GM21825 (cell line): ENCODE data around the gene FRMPD2.
"Not testable (repeated sequence)": the region's sequence is repeated elsewhere in the genome, so short reads cannot be mapped to it uniquely, and the experiment has no call there.

ENCODE experiments used
- ATAC-seq: cut with Tn5 transposase; IDR thresholded peaks from one replicate; pipeline ENCODE4 v1.9.1; 2021; ENCODE audit warnings: mild to moderate bottlenecking, moderate library complexity; ENCODE audit not compliant: unreplicated experiment

Gene FRMPD2

DNA sequence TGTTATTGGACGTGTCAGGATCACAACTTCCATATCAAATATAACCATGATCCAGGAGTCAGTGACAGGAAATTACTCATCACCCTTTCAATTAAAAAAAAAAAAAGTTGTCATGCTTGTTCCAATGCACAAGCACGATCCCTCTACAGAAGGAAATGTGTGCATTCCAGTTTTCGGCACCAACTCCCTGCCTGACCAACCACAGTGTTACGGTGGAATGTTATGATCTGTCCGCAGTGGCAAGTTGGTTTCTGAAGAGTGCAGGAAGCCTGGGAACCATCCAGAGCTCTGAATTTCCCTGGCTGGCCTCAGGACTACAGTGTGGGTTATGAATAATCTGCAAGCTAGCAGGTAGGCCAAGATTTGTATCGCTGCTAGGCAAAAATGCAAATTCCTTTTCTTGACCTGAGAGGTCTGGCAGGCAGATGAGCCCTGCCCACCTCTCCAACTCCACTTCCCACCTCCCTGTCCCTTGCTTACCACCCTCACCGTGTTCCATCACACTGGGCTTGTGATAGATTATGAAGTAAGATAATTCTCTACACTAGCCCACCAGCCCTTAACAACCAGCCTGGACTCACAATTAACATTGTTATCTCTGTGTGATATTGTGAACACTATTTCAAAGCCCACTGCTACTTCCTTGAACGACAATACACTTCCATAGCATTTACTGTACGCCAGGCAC lies 20.4 kb downstream of the FRMPD2 start:
- ATAC-seq: no peak

DNA sequence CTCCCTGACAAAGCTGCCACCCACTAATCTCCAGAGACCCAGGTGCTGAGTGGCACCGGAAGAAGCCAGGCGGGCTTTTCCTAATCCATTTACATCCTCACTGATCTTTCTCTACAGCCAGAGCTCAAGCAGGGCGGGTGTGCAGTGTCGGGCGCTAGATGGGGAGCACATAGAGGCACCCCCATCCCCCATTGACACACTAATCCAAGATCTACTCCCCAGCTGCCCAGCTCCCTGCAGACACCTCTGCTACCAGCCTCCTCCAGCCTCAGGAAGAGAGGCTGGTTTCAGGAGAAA lies 22.2 kb downstream of the FRMPD2 start:
- ATAC-seq: no peak

DNA sequence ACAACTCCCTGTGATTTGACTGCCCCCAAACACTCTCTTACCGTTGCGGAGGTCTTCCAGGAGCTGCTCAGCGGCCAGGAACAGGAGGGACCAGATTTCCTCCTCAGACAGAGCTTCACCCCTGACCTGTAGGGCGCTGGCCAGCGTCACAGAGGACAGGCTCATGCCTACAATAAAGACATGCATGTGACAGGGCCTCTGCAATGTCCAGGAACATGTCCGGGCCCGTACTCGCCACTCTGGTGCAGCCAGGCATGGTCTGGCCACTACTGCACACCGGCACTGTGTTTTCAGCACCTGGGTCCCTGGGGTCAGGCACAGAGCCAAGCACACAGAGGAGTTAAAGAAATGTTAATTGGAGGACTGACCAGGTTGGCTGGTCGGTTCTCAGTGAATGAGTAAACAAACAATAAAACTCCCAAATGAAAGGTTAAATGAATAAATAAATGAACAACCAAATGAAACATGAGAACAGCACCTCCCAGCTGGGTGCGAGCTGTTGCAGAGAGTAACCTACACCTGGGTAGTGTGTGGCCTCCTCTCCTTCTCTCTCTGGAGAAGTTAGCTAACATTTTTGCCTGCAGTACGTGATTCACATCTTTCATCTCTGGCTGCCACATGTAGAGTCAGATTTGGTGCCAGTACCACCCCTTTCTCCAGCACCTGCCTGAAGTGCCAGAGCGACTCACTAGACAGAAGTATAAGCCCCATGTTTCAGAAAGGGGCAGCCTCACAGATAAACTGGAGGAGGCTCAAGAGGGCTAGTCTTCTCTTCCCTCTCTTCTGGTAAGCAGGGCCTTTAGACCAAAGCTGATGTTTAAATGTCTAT lies 22.8 kb downstream of the FRMPD2 start:
- no peak for ATAC-seq

DNA sequence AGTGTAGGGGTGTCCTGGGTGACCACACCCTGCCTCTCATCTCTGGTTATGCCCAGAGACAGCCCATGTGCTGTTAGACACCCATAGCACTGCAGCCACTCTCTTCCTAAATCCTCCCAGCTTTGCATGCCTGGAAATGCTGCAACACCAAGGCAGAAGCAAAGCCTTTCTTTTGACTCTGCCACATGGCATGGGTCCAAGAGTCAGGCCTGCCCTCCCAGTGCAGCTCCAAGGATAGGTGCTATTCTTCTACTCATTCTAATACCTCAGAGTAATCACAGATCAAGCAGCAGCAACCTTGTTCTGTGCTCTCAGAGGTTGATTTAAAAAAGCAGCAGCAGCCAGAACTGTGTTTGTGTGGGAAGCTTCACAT lies 23.4 kb downstream of the FRMPD2 start:
- no peak for ATAC-seq

DNA sequence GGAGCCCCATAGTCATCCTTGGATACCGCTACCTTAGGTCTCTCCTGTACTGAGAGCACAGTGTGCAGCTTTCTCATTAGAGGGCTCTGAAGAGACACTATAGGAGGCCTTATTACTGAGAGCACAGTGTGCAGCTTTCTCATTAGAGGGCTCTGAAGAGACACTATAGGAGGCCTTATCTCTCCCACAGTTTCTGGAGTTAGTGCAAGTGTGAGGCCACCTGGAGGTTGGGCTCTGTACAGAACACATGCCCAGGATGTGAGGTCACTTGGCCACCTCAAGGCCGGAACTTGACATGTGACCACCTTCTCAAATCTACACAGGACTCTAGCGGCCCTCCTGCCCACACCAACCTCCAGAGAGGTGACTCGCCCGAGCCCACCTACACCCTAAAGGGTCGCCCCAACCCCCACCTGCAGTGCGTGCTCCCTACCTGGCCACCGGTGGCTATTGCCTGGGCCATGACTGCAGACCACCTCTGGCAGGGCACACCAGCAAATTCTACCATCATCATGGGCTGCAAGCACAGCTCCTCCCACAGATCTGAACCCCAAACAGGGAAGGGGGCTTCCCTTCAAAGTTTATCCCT lies 24.6 kb downstream of the FRMPD2 start:
- no peak for ATAC-seq

DNA sequence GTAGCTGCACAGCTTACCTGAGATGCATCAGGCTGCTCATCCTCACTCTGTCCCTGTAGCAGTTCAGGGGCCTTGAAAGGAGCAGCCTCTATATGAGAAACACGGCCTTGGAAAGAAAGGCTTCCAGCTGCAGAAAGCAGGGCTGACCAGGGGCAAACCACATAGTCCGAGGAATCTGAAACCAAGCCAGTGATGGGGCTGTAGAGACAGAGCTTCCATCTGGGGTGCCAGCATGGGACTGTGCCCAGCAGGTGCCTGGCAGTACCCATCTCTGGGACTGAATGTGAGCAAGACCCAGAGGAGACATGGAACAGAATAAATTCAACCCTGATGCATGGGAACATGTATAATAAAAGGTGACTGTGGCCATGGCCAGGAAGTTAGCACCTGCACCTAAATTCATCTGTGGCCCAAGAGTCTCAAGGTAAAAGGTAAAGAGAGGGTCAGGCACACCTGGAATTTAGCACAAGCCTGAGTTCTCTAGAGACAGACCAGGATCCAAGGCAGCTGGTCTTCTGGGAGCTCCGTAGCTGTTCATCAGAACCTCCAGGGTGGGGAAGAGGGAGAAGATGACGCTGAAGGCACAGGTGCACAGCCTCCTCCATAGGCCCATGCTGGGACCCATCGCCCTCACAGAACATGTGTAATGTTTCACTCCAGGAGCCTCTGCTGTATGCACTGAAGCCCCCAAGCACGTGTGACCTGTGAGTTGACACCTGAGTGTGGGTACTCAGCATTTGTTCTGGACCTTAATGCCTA lies 25.3 kb downstream of the FRMPD2 start:
- ATAC-seq: no peak

DNA sequence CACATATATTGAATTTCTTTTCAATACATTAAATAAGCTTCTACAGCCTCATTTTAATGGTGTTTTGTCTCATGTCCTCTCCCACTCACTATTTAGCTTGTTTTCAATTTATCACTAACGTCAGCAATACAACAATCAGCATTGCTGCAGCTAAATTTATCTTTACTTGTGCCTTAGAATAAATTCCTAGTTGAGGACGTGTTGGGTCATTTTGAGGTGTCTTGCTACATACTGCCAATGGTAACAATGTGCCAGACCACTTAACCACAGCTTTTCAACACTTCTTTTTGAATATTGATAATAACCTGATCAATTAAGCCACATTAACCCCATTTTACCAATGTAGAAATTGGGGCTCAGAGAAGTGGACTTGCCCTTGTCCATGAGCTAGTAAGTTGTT lies 26.0 kb downstream of the FRMPD2 start:
- no peak for ATAC-seq

DNA sequence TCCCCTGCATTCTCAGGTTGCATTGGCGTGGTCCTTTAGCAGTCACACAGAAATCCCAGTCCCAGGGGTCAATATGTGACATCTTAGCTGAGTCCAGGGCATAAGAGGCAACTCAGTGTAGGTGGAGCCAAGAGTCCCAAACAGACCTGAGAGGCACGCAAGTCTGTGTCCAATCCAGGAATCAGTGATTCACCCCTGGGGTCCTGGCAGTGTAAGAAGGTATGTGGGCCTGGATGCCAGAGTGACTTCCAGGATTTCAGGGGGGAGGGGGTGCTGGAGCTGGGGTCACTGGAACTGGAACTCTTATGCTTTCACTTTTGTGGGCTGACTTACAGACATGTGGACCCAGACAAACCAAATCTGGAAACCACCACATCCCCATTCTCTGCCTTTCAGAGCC lies 26.8 kb downstream of the FRMPD2 start:
- no peak for ATAC-seq

DNA sequence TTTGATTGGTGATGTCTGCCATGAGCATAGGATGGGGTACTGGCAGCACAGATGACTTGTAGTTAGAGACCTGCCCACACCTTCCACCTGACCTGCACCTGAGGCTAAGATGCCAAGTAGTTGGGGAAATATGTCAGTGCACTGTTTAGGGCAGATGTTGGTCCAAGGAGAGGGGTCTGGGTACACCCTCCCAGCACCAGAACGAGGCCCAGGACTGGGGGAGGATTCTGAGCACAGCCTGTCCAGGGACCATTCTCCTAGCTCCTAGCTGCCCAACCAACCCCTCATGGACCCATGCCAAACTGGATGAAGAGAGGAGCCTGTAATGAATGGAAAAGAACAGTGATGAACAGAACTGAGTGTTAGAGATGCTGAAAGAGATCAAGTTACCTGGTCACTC lies 28.0 kb downstream of the FRMPD2 start:
- ATAC-seq: no peak

DNA sequence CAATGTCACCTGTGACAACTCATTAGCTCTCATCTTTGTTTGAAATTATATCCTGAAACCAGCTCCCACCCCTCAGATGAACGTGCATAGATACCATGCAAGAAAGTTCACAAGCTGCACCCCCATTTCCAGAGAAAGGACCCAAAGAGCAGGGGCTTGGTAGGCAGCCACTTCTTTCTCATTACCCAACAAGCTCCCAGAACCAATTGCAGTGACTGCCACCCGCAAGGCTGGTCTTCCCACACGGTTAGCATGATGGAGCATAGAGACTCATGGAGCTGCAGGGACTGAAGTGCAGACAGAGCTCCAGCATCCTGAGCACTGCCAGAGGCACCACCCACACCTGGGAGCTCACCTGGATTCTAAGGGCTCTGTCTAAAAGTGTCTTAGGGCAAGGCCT lies 28.5 kb downstream of the FRMPD2 start:
- no peak for ATAC-seq

DNA sequence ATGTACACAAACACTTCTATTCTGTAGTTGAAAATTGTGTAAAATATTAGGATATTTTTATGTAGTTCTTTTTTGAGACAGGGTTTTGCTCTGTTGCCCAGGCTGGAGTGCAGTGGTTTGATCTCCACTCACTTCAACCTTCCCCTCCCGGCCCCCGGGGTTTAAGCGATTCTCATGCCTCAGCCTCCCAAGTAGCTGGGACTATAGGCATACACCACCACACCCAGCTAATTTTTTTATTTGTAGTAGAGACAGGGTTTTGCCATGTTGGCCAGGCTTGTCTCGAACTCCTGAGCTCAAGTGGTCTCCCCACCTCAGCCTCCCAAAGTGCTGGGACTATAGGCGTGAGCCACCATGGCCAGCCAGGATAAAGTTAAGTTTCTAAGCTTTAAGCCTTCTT lies 30.6 kb downstream of the FRMPD2 start:
- not testable (repeated sequence) for ATAC-seq

DNA sequence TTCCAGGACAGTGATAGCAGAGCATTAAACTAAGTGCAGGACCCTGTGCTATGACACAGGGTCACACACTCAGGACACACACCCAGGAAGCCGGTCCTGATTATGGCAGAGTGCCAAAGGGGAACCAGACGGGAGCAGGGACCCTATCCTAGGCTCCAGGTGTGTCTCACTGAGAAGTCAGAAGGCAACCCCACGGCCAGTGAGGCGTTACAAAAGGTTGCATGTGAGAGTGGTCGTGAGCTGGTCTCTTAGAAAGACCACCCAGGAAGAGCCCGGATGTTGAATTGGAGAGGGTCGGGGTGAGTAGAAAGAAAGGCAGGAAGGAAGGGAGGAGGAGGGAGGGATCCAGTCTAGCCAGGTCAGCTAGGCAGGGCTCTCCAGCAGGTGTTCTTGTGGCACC lies 31.0 kb downstream of the FRMPD2 start:
- ATAC-seq: no peak

DNA sequence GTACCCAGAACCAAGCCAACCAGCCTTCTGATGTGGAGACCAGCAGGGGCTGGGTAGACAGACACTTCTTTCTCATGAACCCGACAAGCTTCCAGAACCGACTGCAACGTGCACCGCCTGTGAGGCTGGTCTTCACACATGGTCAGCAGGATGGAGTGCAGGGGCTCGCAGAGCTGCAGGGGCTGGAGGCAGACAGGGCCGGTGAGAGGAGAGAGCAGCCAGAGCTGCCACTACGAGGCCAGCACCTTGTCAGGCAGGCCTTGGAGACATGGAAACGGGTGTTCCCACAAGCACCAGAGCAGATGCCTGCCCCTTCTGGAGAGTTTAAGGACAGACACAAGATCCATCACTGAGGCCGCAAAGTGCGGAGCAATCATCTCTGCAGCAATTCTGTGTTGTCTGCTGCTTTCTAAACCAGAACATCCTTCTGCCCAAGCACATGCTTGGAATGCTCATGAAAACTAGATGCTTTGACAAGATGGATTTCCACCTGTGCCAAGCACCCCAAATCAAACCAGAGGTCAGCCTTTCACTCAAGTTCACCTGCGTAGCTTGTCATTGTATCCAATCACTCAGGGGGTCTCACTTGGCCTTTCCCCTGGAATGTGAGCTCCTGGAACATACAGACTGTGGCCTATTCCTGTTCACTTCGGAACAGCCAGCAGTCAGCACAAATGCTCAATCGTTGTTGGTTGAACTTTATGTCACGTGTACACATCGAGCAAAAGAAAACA lies 32.2 kb downstream of the FRMPD2 start:
- no peak for ATAC-seq

DNA sequence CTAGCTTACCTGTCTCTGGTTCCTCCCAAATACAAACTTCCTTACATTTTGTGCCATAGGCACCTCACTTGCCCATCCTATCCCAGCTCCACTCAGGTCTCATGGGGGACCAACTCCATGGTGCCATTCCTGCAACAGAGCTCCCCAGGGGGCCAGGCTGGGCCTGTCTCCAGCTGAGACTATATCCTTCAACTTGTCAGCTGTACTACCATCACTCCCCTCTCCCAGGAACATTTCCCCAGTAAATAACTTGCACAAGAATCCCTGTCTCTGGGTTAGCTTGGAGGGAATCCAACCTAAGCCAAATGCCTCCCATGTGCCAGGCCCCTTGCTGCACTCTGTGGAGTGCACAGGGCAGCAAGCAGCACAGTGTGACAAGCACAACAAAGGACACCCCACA lies 33.2 kb downstream of the FRMPD2 start:
- ATAC-seq: no peak

DNA sequence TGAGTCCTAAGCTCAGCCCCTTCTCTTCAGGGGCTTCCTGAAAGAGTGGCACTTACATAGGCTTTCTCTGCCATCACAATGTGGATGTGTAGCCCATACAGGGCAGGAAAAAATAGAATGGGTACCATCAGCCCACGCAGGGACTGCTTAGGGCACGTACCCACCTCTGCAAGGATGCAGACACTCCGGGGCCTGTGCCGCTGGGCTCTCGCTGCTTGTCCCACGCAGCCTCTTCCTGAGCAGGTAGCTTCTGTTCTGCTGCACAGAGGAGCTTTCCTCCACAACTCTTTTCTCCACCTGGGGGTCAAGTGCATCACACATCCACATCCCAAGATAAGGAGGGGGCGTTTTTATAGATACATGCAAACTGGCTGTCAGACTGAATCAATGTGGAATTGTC lies 34.3 kb downstream of the FRMPD2 start:
- no peak for ATAC-seq

DNA sequence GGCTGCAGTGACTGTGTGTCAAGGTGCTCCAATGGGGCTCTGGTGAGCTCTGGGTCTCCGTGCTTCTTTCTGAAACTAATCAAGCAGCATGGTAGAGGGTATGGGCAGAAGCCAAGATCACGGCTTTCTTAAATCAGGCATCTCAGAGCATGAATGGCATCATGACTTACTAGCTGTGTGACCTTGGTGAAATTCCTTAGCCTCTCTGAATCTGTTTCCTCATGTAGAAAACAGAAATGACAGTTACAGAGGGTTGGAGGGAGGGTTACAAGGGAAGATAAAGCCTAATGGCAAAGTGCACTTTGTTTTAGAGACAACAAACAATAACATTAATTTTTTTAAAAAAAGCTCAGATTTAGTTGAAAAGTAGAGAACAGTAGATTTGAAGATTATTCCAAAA lies 34.9 kb downstream of the FRMPD2 start:
- no peak for ATAC-seq

DNA sequence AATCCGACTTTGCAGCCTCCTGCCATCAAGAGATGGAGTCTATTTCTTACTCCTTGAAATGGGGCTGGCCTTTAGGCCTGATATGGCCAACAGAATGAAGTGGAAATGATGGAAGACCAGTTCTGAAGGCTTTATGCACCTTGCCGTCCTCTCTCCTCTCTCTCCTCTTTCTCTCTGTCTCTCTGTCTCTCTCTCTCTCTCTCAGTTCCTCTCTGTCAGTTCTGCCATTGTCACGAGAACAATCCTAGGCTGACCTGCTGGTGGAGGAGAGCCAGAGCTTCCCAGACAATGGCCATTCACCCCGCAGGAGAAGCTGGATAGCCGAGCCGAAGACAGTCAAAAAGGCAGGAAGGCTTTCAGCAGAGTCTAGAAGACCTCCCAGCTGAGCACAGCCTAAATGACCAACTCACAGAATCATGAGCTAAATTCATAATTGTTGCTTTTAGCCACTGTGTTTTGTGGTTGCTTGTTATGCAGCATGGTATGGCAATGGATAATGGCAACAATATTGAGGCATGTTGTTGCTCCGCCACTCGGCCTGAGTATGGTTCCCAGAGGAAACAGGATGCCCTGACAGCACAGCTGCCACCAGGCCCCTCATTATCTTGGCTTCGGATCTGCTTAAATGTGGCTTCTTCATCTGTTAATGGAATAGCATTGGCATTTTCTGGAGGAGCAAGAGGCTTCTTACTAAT lies 35.5 kb downstream of the FRMPD2 start:
- no peak for ATAC-seq

DNA sequence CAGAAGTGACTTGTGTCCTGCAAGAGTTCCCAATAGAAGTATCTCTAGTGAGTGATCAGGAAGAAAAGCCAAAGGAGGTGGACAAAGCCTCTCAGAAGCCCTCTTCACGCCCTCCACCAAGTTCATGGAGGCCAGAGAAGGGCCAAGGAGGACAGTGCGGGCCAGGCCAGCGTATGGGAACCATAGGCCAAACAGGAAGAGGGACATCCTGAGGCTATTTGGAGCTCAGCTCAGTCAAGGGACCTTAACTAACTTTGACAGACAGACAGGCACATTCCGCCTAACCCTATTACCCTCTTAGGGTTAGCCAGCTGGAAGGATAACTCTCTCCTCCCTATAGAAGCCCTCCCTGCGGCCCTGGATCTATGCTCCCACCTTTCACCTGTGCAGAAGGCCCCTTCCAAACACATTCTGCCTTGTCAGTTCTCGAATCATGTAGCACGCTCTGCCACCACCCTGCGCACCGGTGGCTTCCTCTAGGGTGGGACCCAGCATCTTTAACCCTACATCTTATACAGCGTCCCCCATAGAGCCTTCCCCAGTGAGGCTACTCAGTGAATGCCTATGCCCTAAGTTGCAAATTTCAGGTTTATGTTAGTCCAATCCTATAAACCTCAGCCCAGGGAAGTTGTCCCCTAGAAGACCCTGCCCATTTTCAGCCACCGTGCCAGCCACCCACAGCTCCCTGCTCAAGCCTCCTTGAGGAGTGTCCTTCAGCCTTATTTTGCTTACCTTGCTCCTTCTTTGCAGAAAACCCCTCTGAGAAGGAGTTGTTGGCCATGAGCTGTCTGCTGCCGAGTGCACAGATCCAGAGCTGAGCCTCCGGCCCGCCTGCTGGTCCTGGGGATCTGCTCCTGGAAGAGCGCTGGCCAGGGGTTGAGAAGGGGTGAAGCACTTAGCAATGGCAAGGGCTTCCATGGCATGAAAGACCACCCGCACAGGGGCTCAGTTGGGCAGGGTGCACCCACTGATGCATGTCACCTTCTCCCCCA lies 36.9 kb downstream of the FRMPD2 start:
- ATAC-seq: no peak

DNA sequence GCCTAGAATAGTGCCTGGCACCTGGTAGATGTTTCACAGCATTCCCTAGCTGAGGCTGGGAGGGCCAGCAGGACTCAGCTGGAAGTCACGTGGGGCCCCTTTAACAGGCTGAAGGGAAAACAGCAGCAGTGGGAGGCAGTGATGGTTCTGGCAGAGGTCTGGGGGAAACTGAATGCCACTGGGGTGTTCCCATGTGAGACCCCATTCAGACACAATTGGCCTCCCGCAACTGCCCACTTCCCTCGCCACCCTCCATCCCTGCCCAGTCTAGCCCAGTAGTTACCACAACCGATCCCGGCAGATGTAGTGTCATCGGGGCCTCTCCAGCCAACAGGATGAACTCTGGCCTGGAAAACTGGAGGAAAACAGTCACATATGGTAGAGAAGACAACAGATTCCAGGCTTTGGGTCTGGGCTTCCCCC lies 38.3 kb downstream of the FRMPD2 start:
- no peak for ATAC-seq
